Neuronal stem cell (in vitro differentiated cells): ENCODE results near the gene MRFAP1.

Experiments
- DNase-seq: peaks from one replicate; pipeline ENCODE4 v3.0.0-alpha.2; 2013; ENCODE audit warnings: low spot score
- H2AFZ ChIP-seq: one replicate; pipeline ENCODE4 v1.6.1; 2013; ENCODE audit warnings: mild to moderate bottlenecking, low read length, inconsistent platforms
- H2AK5ac ChIP-seq: 2 replicates; pipeline ENCODE4 v1.6.1; 2013; ENCODE audit warnings: low read depth, mild to moderate bottlenecking, inconsistent platforms, low read length, moderate library complexity, mixed read lengths
- H2BK120ac ChIP-seq: 2 replicates; pipeline ENCODE4 v1.6.1; 2013; ENCODE audit warnings: low read depth, mild to moderate bottlenecking, inconsistent platforms, low read length, moderate library complexity, mixed read lengths
- H2BK12ac ChIP-seq: one replicate; pipeline ENCODE4 v1.6.1; 2013; ENCODE audit warnings: low read length, inconsistent platforms
- H2BK15ac ChIP-seq: 2 replicates; pipeline ENCODE4 v1.6.1; 2013; ENCODE audit warnings: mild to moderate bottlenecking, low read length, inconsistent platforms, mixed read lengths
- H2BK5ac ChIP-seq: one replicate; pipeline ENCODE4 v1.6.1; 2013; ENCODE audit warnings: inconsistent platforms, mild to moderate bottlenecking, low read length, moderate library complexity
- H3K14ac ChIP-seq: one replicate; pipeline ENCODE4 v1.6.1; 2013; ENCODE audit warnings: low read length, inconsistent platforms
- H3K18ac ChIP-seq: 2 replicates; pipeline ENCODE4 v1.6.1; 2013; ENCODE audit warnings: low read length, inconsistent platforms
- H3K23ac ChIP-seq: 2 replicates; pipeline ENCODE4 v1.6.1; 2013; ENCODE audit warnings: low read depth, mild to moderate bottlenecking, mixed read lengths, low read length, inconsistent platforms; ENCODE audit not compliant: poor library complexity
- H3K27ac ChIP-seq: replicated peaks from 3 replicates; pipeline ENCODE4 v1.5.1; 2013; ENCODE audit warnings: low read length, inconsistent platforms
- H3K27me3 ChIP-seq, 3 experiments: 2 replicates each; pipeline ENCODE4 v1.6.1; 2013; ENCODE audit warnings: low read length in 3 of 3, mild to moderate bottlenecking in 2 of 3, inconsistent platforms in 1 of 3, low read depth in 1 of 3, mixed read lengths in 1 of 3, moderate library complexity in 1 of 3; ENCODE audit not compliant: control insufficient read depth in 3 of 3, insufficient read depth in 3 of 3
- H3K36me3 ChIP-seq, 2 donors: replicated peaks in 1 of 2; 2 replicates each; pipeline ENCODE4 v1.6.1; 2013; ENCODE audit warnings: low read length in 2 of 2; ENCODE audit not compliant: control insufficient read depth in 2 of 2, insufficient read depth in 2 of 2
- H3K4ac ChIP-seq: 2 replicates; pipeline ENCODE4 v1.6.1; 2013; ENCODE audit warnings: inconsistent platforms, mild to moderate bottlenecking, low read length, moderate library complexity
- H3K4me1 ChIP-seq, 2 donors: 1 replicate in 1 of 2; 2 replicates in 1 of 2; pipeline ENCODE4 v1.6.1; 2013; ENCODE audit warnings: low read length in 2 of 2, low read depth in 1 of 2; ENCODE audit not compliant: control insufficient read depth in 2 of 2, insufficient read depth in 1 of 2
- H3K4me2 ChIP-seq: one replicate; pipeline ENCODE4 v1.6.1; 2013; ENCODE audit warnings: mild to moderate bottlenecking, low read length, inconsistent platforms; ENCODE audit not compliant: insufficient read depth, poor library complexity, severe bottlenecking
- H3K4me3 ChIP-seq, 2 donors: 2 replicates each; pipeline ENCODE4 v1.5.1; 2013; ENCODE audit warnings: low read length in 2 of 2, mild to moderate bottlenecking in 2 of 2, inconsistent platforms in 1 of 2, moderate library complexity in 1 of 2
- H3K79me1 ChIP-seq: one replicate; pipeline ENCODE4 v1.6.1; 2013; ENCODE audit warnings: low read depth, mild to moderate bottlenecking, inconsistent platforms, low read length, moderate library complexity
- H3K9ac ChIP-seq: one replicate; pipeline ENCODE4 v1.6.1; 2013; ENCODE audit warnings: mild to moderate bottlenecking, low read depth, low read length, inconsistent platforms; ENCODE audit not compliant: poor library complexity
- H3K9me3 ChIP-seq, 2 donors: replicated peaks in 1 of 2; 2 replicates each; pipeline versions ENCODE3 to v1.6.1; 2013; ENCODE audit warnings: low read length in 2 of 2, mild to moderate bottlenecking in 2 of 2, inconsistent platforms in 1 of 2, low read depth in 1 of 2, mixed read lengths in 1 of 2, moderate library complexity in 1 of 2; ENCODE audit not compliant: control insufficient read depth in 2 of 2, insufficient read depth in 1 of 2
- H4K8ac ChIP-seq: one replicate; pipeline ENCODE4 v1.6.1; 2013; ENCODE audit warnings: low read depth, mild to moderate bottlenecking, inconsistent platforms, low read length, moderate library complexity
- H4K91ac ChIP-seq: one replicate; pipeline ENCODE4 v1.6.1; 2013; ENCODE audit warnings: low read length, low read depth, mild to moderate bottlenecking, inconsistent platforms; ENCODE audit not compliant: poor library complexity
- WGBS, 2 donors: extraction: QIAGEN DNeasy Blood & Tissue Kit; methylation state at CpG; one replicate each; pipeline ENCODE4 v1.1.7; 2013; ENCODE audit warnings: missing lambda C conversion rate in 2 of 2, mixed read lengths in 1 of 2; ENCODE audit not compliant: insufficient read length in 2 of 2, insufficient replicate concordance in 1 of 2; ENCODE audit errors: extremely low coverage in 2 of 2; 5-methylcytosine and 5-hydroxymethylcytosine counted together

Gene MRFAP1

DNA sequence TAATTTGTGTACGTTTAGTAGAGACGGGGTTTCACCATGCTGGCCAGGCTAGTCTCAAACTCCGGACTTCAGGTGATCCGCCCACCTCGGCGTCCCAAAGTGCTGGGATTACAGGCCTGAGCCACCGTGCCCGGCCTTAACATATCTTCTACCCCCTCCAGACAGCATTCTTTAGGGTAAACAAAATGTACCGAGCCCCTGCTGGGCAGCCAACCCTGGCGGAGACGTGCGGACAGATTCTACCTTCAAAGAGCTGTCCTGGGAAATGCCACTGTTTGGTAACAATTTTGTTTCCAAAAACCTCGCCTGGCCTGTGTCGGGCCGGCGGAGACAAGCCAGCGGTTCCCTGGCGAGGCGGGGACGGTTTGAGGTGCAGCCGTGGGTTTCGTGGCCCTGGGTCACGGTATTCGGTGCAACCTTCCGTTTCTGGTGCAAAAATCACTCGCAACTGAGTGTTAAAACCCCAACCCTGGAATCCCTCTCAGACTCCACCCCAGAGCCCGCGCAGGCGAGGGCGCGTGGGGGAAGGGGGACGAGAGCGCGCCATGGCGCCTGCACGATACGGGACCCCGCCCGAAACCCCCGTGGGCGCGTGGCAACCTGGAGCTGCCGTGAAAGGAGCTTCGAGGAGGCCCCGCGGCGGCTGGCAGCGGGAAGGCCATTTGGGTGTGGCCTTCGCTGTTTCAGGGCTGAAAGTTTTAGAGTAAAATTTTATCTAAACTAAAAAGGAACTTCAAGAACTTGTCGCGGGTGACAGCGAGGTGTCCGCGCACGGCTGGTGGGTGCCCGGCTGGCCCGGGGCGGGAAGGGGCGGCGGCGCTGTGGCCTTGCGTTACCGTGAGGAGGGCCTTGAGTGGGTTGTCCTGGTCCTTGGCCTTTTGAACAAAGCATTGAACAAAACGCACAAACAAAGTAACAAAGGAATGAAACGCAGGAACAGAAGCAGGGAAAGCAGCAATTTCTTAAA is 17.0 kb downstream of the MRFAP1 start:
- Histone ChIP-seq H3K36me3 (no peaks in the 10 kb centered on the region), H3K4me3 (no peak overlapping the region), H3K4ac (no peak overlapping the region), H3K9ac (no peak overlapping the region), H3K27ac (no peak overlapping the region), H3K79me1 (no peaks in the 10 kb centered on the region), H2BK120ac (no peak overlapping the region), H3K9me3 (peaks cover 0 to 2% of the 10 kb centered on the region in 2 donors), H2AFZ (no peak overlapping the region), H3K4me2 (no peak overlapping the region), H3K27me3 (peaks cover 0 to 11% (median 2%) of the 10 kb centered on the region in 3 experiments), H4K91ac (no peak overlapping the region), H3K18ac (peak overlapping the region; percentile 84), H2AK5ac (peak overlapping the region; percentile 19), H3K4me1 (peaks cover 0 to 1% of the 10 kb centered on the region in 2 donors), H3K23ac (no peak overlapping the region), H3K14ac (no peak overlapping the region), H2BK5ac (peak overlapping the region; percentile 71), H2BK12ac (no peak overlapping the region), H2BK15ac (no peak overlapping the region), H4K8ac (no peak overlapping the region)
- WGBS, 2 donors = no CpG with 5 or more reads among the region's 65 CpGs
- no peak for DNase-seq

DNA sequence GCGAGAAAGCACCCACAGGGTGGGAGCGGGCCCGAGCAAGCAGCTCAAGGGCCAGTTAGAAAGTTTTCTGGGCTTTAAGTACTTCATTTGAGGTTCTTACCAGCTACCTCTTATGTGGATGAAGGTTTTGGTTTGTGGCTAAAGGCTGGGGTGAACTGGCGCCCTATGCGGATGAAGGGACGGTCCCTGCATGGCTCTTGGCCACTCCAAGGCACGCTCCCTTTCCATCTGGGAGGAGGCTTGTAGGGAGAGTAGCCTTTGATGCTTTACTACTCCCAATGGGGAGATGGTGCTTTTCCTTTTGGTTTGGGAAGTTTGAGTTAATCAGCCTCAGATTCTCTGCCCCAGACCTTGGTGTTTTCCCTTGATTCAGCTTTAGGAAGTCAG is 17.7 kb downstream of the MRFAP1 start:
- Histone ChIP-seq H2BK5ac (peak overlapping the region; percentile 71), H2BK120ac (no peak overlapping the region), H3K79me1 (no peaks in the 10 kb centered on the region), H4K91ac (no peak overlapping the region), H3K27me3 (peaks cover 0 to 11% (median 2%) of the 10 kb centered on the region in 3 experiments), H2AFZ (peak overlapping the region; percentile 49), H2BK12ac (no peak overlapping the region), H3K4ac (no peak overlapping the region), H3K18ac (no peak overlapping the region), H3K9me3 (peaks cover 0 to 4% of the 10 kb centered on the region in 2 donors), H3K14ac (no peak overlapping the region), H3K4me1 (peaks cover 0 to 1% of the 10 kb centered on the region in 2 donors), H2BK15ac (no peak overlapping the region), H3K9ac (no peak overlapping the region), H3K4me3 (no peak overlapping the region), H4K8ac (no peak overlapping the region), H3K27ac (no peak overlapping the region), H2AK5ac (no peak overlapping the region), H3K36me3 (no peaks in the 10 kb centered on the region), H3K4me2 (no peak overlapping the region), H3K23ac (no peak overlapping the region)
- no peak for DNase-seq
- no CpG with 5 or more reads among the region's 7 CpGs for WGBS, 2 donors

DNA sequence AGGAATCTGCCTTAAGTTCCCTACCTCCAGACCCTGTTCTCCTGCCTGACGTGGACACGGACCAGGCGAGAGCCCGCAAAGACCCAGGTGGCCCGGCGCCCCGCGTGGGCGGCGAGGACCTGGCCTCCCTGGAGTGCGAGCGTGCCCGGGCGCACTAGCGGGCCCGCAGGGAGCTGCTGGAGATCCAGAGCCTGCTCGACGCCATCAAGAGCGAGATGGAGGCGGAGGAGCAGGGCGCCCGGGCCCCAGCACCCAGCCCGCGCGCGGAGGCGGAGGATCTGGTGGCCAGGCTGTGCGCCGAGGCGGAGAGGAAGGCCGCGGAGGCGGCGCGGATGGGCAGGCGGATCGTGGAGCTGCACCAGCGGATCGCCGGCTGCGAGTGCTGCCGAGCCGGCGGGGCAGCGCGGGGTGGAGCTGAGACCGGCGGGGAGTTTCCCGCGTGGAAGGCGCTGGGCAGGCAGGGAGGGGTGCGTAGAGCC is 18.2 kb downstream of the MRFAP1 start:
- H3K14ac ChIP-seq = no peak overlapping the region
- H3K27ac ChIP-seq = no peak overlapping the region
- H3K4me2 ChIP-seq = no peak overlapping the region
- peaks cover 0 to 11% (median 2%) of the 10 kb centered on the region in 3 experiments for H3K27me3 ChIP-seq
- no CpG with 5 or more reads among the region's 52 CpGs for WGBS, 2 donors
- peak overlapping the region; percentile 34 for H3K9ac ChIP-seq
- H4K8ac ChIP-seq = no peak overlapping the region
- no peak for DNase-seq
- no peaks in the 10 kb centered on the region for H3K36me3 ChIP-seq
- no peak overlapping the region for H2BK12ac ChIP-seq
- no peak overlapping the region for H2BK15ac ChIP-seq
- peak overlapping the region; percentile 91 for H3K18ac ChIP-seq
- peaks cover 0 to 1% of the 10 kb centered on the region in 2 donors for H3K4me1 ChIP-seq
- no peak overlapping the region for H3K4ac ChIP-seq
- no peak overlapping the region for H2BK5ac ChIP-seq
- no peak overlapping the region for H2AK5ac ChIP-seq
- H3K4me3 ChIP-seq = no peak overlapping the region
- H3K23ac ChIP-seq = peak overlapping the region; percentile 27
- H3K9me3 ChIP-seq = peaks cover 0 to 4% of the 10 kb centered on the region in 2 donors
- no peak overlapping the region for H4K91ac ChIP-seq
- H2AFZ ChIP-seq = peak overlapping the region; percentile 49
- H2BK120ac ChIP-seq = no peak overlapping the region
- no peaks in the 10 kb centered on the region for H3K79me1 ChIP-seq

DNA sequence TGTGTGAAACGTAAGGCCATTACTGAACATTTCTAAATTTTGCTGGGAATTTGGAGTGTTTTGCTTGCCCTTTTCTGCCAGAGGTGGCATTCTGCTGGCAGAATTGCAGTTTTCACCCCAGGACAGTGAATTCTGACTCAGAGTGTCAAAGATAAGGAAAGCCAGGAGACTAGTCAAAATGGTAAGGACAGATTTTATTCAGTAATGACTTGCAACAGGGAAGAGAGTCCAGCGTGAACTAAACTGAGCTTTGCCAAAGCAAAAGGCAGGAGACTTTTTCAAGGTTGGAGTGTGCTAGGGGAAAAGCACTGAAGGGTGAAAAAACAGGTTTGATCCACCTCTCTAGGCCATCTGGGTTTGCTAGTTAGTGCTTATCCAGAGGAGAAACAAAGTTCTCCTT is 19.4 kb downstream of the MRFAP1 start:
- H3K79me1 ChIP-seq = peaks cover 1% of the 10 kb centered on the region

More for the DNA sequence above, 19.4 kb downstream of the MRFAP1 start:
- H3K14ac ChIP-seq = no peak overlapping the region
- no peak overlapping the region for H3K23ac ChIP-seq
- H3K18ac ChIP-seq = no peak overlapping the region
- no peak overlapping the region for H2BK120ac ChIP-seq
- peaks cover 0 to 11% (median 6%) of the 10 kb centered on the region in 3 experiments for H3K27me3 ChIP-seq
- H2AFZ ChIP-seq = no peak overlapping the region
- DNase-seq = no peak
- H3K4me1 ChIP-seq = peaks cover 0 to 1% of the 10 kb centered on the region in 2 donors
- H3K9me3 ChIP-seq = peaks cover 2 to 7% of the 10 kb centered on the region in 2 donors
- H2BK12ac ChIP-seq = no peak overlapping the region
- WGBS, 2 donors = no CpG with 5 or more reads among the region's 2 CpGs
- H3K4me3 ChIP-seq = no peak overlapping the region
- H3K4ac ChIP-seq = no peak overlapping the region
- no peak overlapping the region for H3K4me2 ChIP-seq
- H2BK5ac ChIP-seq = no peak overlapping the region
- no peak overlapping the region for H4K8ac ChIP-seq
- H3K9ac ChIP-seq = no peak overlapping the region
- H3K27ac ChIP-seq = no peak overlapping the region
- no peaks in the 10 kb centered on the region for H3K36me3 ChIP-seq
- H4K91ac ChIP-seq = no peak overlapping the region
- H2AK5ac ChIP-seq = no peak overlapping the region
- no peak overlapping the region for H2BK15ac ChIP-seq
